SK-N-SH treated with all-trans-retinoic acid at 6 μM for 48 hours (cell line): ENCODE measurements around the gene CCR5AS.

Experiments used
- BACH2 ChIP-seq: fragments of 250-450 bp; sonication (Bioruptor Pico); IDR thresholded peaks from 2 replicates; pipeline ENCODE4 v1.9.0; 2021; ENCODE audit warnings: mild to moderate bottlenecking, borderline replicate concordance
- GLIS3 ChIP-seq: fragments of 250-450 bp; sonication (Bioruptor Pico); IDR thresholded peaks from 2 replicates; pipeline ENCODE4 v1.5.0; 2020; ENCODE audit warnings: mild to moderate bottlenecking, moderate library complexity
- ZC3H10 ChIP-seq: fragments of 250-450 bp; sonication (Bioruptor Pico); IDR thresholded peaks from 2 replicates; pipeline ENCODE4 v1.5.1; 2021; ENCODE audit warnings: mild to moderate bottlenecking, moderate library complexity
- TF ChIP-seq, protein P1 (sequence below): fragments of 250-450 bp; sonication (Bioruptor Pico); IDR thresholded peaks from 2 replicates; pipeline ENCODE4 v1.5.1; 2020; ENCODE audit warnings: low read depth, mild to moderate bottlenecking, moderate library complexity
- TF ChIP-seq, protein P2 (sequence below): fragments of 250-450 bp; sonication (Bioruptor Pico); IDR thresholded peaks from 2 replicates; pipeline ENCODE4 v1.5.0; 2020; ENCODE audit warnings: mild to moderate bottlenecking, moderate library complexity

GRCh38 chr3:46412786-46413298, 6.0 kb upstream of the CCR5AS start:
- no peak for TF ChIP-seq BACH2
- no peak for TF ChIP-seq ZC3H10 (CRISPR knock-in tag)
- no peak for TF ChIP-seq GLIS3 (CRISPR knock-in tag)
- TF ChIP-seq, protein P1, sequence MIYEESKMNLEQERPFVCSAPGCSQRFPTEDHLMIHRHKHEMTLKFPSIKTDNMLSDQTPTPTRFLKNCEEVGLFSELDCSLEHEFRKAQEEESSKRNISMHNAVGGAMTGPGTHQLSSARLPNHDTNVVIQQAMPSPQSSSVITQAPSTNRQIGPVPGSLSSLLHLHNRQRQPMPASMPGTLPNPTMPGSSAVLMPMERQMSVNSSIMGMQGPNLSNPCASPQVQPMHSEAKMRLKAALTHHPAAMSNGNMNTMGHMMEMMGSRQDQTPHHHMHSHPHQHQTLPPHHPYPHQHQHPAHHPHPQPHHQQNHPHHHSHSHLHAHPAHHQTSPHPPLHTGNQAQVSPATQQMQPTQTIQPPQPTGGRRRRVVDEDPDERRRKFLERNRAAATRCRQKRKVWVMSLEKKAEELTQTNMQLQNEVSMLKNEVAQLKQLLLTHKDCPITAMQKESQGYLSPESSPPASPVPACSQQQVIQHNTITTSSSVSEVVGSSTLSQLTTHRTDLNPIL (CRISPR knock-in tag): no peak
- TF ChIP-seq, protein P2, sequence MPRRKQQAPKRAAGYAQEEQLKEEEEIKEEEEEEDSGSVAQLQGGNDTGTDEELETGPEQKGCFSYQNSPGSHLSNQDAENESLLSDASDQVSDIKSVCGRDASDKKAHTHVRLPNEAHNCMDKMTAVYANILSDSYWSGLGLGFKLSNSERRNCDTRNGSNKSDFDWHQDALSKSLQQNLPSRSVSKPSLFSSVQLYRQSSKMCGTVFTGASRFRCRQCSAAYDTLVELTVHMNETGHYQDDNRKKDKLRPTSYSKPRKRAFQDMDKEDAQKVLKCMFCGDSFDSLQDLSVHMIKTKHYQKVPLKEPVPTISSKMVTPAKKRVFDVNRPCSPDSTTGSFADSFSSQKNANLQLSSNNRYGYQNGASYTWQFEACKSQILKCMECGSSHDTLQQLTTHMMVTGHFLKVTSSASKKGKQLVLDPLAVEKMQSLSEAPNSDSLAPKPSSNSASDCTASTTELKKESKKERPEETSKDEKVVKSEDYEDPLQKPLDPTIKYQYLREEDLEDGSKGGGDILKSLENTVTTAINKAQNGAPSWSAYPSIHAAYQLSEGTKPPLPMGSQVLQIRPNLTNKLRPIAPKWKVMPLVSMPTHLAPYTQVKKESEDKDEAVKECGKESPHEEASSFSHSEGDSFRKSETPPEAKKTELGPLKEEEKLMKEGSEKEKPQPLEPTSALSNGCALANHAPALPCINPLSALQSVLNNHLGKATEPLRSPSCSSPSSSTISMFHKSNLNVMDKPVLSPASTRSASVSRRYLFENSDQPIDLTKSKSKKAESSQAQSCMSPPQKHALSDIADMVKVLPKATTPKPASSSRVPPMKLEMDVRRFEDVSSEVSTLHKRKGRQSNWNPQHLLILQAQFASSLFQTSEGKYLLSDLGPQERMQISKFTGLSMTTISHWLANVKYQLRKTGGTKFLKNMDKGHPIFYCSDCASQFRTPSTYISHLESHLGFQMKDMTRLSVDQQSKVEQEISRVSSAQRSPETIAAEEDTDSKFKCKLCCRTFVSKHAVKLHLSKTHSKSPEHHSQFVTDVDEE (CRISPR knock-in tag): no peak
